ENCODE data around the gene OAS2. TPM values are rescaled to one million over a fixed set of nuclear protein-coding genes. Genes with fewer than 3 reads are reported as not detected.
A peak's percentile ranks its signal among the peaks of the same experiment; 100 is the strongest.

The OAS2 gene
- total RNA-seq, 1 donor, result 2.0 TPM

GRCh38 chr12:113054948-113055486, 76.7 kb downstream of the OAS2 start:
- no peak for TF ChIP-seq CTCF (IDR thresholded peaks at IDR 0.05; ENCODE audit: insufficient read depth, low read length)
- H3K4me3 ChIP-seq (ENCODE audit: low read depth, low read length), result no peak overlapping the region
- DNase-seq (ENCODE audit: low read depth), result no peak

- no peak overlapping the region for H3K4me3 ChIP-seq (ENCODE audit: low read depth, low read length)
- DNase-seq (ENCODE audit: low read depth), result no peak
- TF ChIP-seq CTCF (IDR thresholded peaks at IDR 0.05; ENCODE audit: insufficient read depth, low read length), result no peak
Observed at GRCh38 chr12:113055594-113056380, 77.5 kb downstream of the OAS2 start.

GRCh38 chr12:113056381-113056630, 78.0 kb downstream of the OAS2 start:
- no peak for TF ChIP-seq CTCF (IDR thresholded peaks at IDR 0.05; ENCODE audit: insufficient read depth, low read length)
- peak overlapping the region; percentile 51 for H3K4me3 ChIP-seq (ENCODE audit: low read depth, low read length)
- DNase-seq (ENCODE audit: low read depth), result no peak

GRCh38 chr12:113056631-113057488, 78.5 kb downstream of the OAS2 start, which contains the start of gene DTX1:
DTX1 (plus strand) TSS chr12:113056730; CDS start chr12:113058193, 1,463 bp downstream.
- H3K4me3 ChIP-seq (ENCODE audit: low read depth, low read length), result peak within 1 kb of the TSS; percentile 51
- no peak for TF ChIP-seq CTCF (IDR thresholded peaks at IDR 0.05; ENCODE audit: insufficient read depth, low read length)
- DNase-seq (ENCODE audit: low read depth), result no peak

GRCh38 chr12:113057565-113058485, 79.5 kb downstream of the OAS2 start:
- DNase-seq (ENCODE audit: low read depth), result no peak
- H3K4me3 ChIP-seq (ENCODE audit: low read depth, low read length), result no peak overlapping the region
- TF ChIP-seq CTCF (IDR thresholded peaks at IDR 0.05; ENCODE audit: insufficient read depth, low read length), result no peak

GRCh38 chr12:113058553-113058952, 80.2 kb downstream of the OAS2 start:
- TF ChIP-seq CTCF (IDR thresholded peaks at IDR 0.05; ENCODE audit: insufficient read depth, low read length), result no peak
- DNase-seq (ENCODE audit: low read depth), result no peak
- no peak overlapping the region for H3K4me3 ChIP-seq (ENCODE audit: low read depth, low read length)
